ENCODE results near the gene ODAM. TPM values are rescaled to one million over a fixed set of nuclear protein-coding genes. Genes with fewer than 3 reads are reported as not detected.

The ODAM gene
- total RNA-seq, 1 experiment from 2014 or later: 0.70 TPM

DNA sequence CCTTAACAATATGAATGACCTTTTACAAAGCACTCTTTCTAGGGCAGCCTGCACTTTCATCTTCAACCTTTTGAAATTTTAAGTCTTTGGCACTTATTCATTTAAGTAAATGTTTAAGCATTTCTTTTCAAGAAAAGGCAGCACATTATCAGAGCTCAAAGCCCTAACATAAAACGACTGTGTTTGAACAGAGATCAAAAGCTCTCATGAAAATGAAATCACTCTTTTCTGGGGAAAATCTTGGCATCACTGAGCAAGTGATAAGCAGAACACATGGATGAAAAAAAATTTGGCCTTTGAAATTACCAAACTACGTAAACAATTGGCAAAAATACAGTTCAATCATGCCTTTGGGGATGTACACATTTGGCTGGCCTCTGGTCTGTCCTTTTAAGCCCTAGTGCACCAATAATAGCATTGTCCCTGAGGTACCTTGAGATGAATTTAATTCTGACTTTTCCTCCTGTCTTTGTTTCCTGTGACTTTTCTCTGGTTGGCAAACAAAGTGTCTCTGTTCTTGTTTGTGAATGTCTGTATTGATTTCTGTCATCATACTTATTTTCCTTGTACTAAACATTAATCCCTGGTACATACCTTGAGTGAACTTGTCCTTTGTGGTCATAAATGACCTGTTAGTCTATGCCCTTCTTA, 12.9 kb upstream of the ODAM start:
- ChIA-PET CTCF (interaction anchor here (0.6 to 1.3 kb wide), 4 partner anchors 16 to 377 kb away, joined by 3 to 6 read pairs (median 5); no protein-coding TSS in a partner anchor), POLR2A (ENCODE audit: unreplicated experiment) (no interaction called here)
- Histone ChIP-seq H3K79me2 (ENCODE audit: low read depth) (no peaks in the 10 kb centered on the region), H3K27ac (no peak overlapping the region), H3F3A (ENCODE audit: insufficient read depth, low read depth) (no peaks in the 10 kb centered on the region), H2AFZ (no peak overlapping the region), H3K27me3 (ENCODE audit: insufficient read depth, low read depth) (no peaks in the 10 kb centered on the region), H3K9me2 (ENCODE audit: insufficient read depth) (no peaks in the 10 kb centered on the region), H3K9me3 (ENCODE audit: insufficient read depth, low read depth) (no peaks in the 10 kb centered on the region), H4K20me1 (ENCODE audit: insufficient read depth) (no peaks in the 10 kb centered on the region), H3K36me3 (ENCODE audit: low read depth) (no peaks in the 10 kb centered on the region), H3K4me1 (replicated peaks; ENCODE audit: insufficient read depth) (no peaks in the 10 kb centered on the region), H3K4me2 (no peak overlapping the region), H3K4me3 (no peak overlapping the region)
- TF ChIP-seq, protein P1, sequence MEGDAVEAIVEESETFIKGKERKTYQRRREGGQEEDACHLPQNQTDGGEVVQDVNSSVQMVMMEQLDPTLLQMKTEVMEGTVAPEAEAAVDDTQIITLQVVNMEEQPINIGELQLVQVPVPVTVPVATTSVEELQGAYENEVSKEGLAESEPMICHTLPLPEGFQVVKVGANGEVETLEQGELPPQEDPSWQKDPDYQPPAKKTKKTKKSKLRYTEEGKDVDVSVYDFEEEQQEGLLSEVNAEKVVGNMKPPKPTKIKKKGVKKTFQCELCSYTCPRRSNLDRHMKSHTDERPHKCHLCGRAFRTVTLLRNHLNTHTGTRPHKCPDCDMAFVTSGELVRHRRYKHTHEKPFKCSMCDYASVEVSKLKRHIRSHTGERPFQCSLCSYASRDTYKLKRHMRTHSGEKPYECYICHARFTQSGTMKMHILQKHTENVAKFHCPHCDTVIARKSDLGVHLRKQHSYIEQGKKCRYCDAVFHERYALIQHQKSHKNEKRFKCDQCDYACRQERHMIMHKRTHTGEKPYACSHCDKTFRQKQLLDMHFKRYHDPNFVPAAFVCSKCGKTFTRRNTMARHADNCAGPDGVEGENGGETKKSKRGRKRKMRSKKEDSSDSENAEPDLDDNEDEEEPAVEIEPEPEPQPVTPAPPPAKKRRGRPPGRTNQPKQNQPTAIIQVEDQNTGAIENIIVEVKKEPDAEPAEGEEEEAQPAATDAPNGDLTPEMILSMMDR (conservative IDR thresholded peaks at IDR 0.05): no peak
- TF ChIP-seq EZH2 (IDR thresholded peaks at IDR 0.05; ENCODE audit: low read depth): no peak
- no peak for DNase-seq
- BruUV-seq (replicated peaks): no TSS peak
- intact Hi-C loops (cut with micrococcal nuclease; ENCODE audit: unreplicated experiment): loop anchor here (1.0 to 10.0 kb wide), 4 partner anchors 87 to 865 kb away; no protein-coding TSS in a partner anchor

DNA sequence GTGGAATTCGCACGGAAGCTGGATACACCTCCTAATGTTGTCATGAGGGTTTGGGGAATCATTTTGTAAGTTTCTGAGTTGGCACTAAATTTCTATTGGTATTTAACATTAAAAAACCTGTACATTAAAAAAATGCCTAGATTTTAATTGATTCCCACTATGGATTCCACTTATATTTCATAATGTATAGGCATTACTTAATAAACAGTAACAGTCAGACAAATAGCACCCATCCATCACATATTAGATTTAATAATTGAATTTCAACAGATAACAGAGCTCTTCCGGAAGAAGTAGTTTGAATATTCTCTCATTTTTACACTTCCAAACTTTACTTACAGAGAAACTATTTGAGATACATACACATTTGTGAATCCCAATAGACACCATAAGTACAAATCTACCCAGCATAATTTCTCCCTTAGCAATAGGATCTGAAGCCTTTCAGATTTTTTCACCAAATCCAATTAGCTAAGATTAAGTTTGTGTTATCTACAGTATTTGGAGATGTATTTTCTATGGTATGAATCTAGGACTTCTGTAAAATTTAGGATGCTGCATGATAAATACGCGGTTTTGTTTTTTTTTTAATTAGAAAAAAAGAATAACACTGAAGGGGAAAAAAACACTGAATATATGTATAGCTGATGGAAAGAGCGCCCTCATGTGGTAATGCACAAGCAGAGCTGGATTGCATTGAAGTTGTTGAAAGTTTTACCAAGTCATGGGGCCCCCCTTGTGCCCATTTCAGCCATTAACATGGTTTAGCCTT, 12.2 kb upstream of the ODAM start:
- CTCF ChIA-PET: interaction anchor here (0.7 to 1.3 kb wide), 3 partner anchors 87 to 376 kb away, joined by 3 to 5 read pairs (median 5); no protein-coding TSS in a partner anchor
- no TSS peak for BruUV-seq (replicated peaks)
- Histone ChIP-seq H3K9me3 (ENCODE audit: insufficient read depth, low read depth) (no peaks in the 10 kb centered on the region), H4K20me1 (ENCODE audit: insufficient read depth) (no peaks in the 10 kb centered on the region), H2AFZ (no peak overlapping the region), H3F3A (ENCODE audit: insufficient read depth, low read depth) (no peaks in the 10 kb centered on the region), H3K27me3 (ENCODE audit: insufficient read depth, low read depth) (no peaks in the 10 kb centered on the region), H3K9me2 (ENCODE audit: insufficient read depth) (no peaks in the 10 kb centered on the region), H3K4me1 (replicated peaks; ENCODE audit: insufficient read depth) (no peaks in the 10 kb centered on the region), H3K79me2 (ENCODE audit: low read depth) (no peaks in the 10 kb centered on the region), H3K27ac (no peak overlapping the region), H3K4me2 (no peak overlapping the region), H3K36me3 (ENCODE audit: low read depth) (no peaks in the 10 kb centered on the region), H3K4me3 (no peak overlapping the region)
- intact Hi-C loops (cut with micrococcal nuclease; ENCODE audit: unreplicated experiment): loop anchor here (1.0 to 10.0 kb wide), 4 partner anchors 86 to 866 kb away; no protein-coding TSS in a partner anchor
- peak in 1 of 2 experiments; percentile 7 for DNase-seq
- POLR2A ChIA-PET (ENCODE audit: unreplicated experiment): no interaction called here
- TF ChIP-seq EZH2 (IDR thresholded peaks at IDR 0.05; ENCODE audit: low read depth): no peak
- TF ChIP-seq, protein P1 (conservative IDR thresholded peaks at IDR 0.05): peak; percentile 69

DNA sequence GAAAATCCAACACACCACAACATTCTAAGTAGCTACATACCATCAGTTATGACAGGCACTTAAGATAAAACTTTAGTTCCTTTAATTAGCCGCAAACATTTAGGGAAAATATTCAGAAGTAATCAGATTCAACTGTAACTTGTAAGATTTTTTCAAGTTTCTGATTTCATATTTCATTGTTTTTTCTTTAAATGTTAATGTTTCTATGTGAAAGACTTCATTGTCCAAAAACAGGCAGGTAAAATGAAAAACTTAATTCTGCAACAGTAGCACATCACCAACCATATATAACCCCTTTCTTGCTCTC, 11.6 kb upstream of the ODAM start:
- Histone ChIP-seq H3K9me3 (ENCODE audit: insufficient read depth, low read depth) (no peaks in the 10 kb centered on the region), H3K27ac (no peak overlapping the region), H4K20me1 (ENCODE audit: insufficient read depth) (no peaks in the 10 kb centered on the region), H2AFZ (no peak overlapping the region), H3K9me2 (ENCODE audit: insufficient read depth) (no peaks in the 10 kb centered on the region), H3K4me1 (replicated peaks; ENCODE audit: insufficient read depth) (no peaks in the 10 kb centered on the region), H3K36me3 (ENCODE audit: low read depth) (no peaks in the 10 kb centered on the region), H3K4me2 (no peak overlapping the region), H3K27me3 (ENCODE audit: insufficient read depth, low read depth) (no peaks in the 10 kb centered on the region), H3K79me2 (ENCODE audit: low read depth) (no peaks in the 10 kb centered on the region), H3K4me3 (no peak overlapping the region), H3F3A (ENCODE audit: insufficient read depth, low read depth) (no peaks in the 10 kb centered on the region)
- POLR2A ChIA-PET (ENCODE audit: unreplicated experiment): no interaction called here
- no TSS peak for BruUV-seq (replicated peaks)
- intact Hi-C loops (cut with micrococcal nuclease; ENCODE audit: unreplicated experiment): loop anchor here (1.0 to 10.0 kb wide), 4 partner anchors 85 to 867 kb away; no protein-coding TSS in a partner anchor
- DNase-seq: no peak
- CTCF ChIA-PET: interaction anchor here (1.2 to 1.3 kb wide), 2 partner anchors 287 to 375 kb away, joined by 3 to 5 read pairs; no protein-coding TSS in a partner anchor
- TF ChIP-seq, protein P1 (conservative IDR thresholded peaks at IDR 0.05): peak; percentile 48
- no peak for TF ChIP-seq EZH2 (IDR thresholded peaks at IDR 0.05; ENCODE audit: low read depth)

Data from PC-9 (cell line).